Retina (tissue), 1 donor: ENCODE measurements around the gene TRAPPC12.
"Not testable (repeated sequence)": the region's sequence is repeated elsewhere in the genome, so short reads cannot be mapped to it uniquely, and the experiment has no call there.

Experiments
- DNase-seq: peaks from one replicate; pipeline ENCODE4 v3.0.0-alpha.2; 2016

Gene TRAPPC12

DNA sequence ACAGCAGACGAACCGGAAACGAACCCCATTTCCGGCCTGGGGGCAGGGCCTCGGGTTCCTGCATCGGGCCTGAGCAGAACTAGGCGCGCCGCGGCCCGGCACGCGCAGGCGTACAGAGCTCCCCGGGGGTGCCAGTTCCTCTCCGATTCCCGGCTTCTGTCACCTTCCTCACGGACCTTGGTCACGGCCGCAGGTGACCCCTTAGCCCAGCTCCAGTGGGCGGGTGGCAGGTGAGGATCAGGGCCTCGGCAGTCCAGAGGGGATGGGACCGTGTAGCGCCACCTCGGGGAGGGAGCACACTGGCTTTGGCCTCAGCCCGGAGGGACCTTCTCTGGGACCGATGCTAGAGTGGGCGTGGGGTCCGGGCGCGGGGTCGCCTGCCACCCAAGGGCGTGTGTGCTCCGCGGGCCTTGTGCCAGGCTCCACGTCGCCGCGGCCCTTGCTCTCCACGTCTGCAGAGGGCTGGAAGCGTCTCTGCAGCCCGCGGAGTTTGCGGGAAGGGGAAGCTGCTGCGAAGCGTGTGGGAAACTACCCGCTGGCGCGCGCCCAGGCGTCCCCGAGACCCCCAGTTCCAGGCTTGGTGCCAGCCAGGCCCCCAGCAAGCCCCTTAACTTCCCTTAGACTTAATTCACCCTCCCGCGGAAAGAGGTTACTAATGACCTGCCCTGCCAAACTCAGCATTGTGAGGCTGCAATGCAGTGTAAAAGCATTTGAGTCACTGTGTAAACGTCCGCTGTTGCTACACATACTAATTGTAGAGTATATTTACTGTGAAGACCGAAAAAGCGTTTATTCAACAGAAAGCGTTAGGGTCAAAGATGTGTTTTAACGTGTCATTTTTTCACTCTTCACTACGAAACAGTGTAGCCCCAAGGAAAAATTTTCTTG is at the start of gene TRAPPC12:
TSS of gene TRAPPC12 (plus strand) at position 48 of the 888 bp plus-strand sequence. CDS start 7,930 bp downstream, outside the sequence.
- peak; percentile 96 for DNase-seq

DNA sequence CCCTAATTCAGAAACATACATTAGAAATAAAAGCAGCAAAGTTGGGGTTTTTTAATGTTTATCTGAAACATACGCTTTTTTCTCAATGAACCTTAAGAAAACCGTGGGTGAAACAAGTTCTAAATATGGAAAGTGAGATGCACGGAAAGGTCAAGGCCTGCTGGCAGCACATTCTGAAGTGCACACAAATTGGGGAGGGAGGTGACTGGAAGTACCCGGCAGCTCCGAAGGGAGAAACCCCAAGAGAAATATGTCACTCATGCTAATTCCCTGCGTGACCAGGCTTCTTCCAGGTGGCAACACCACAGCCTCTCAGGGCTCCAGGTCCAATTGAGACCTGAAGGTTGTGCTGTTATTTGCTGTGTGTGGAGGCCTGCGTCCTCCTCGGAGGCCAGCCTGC is 47.4 kb upstream of the TRAPPC12 start:
- no peak for DNase-seq

DNA sequence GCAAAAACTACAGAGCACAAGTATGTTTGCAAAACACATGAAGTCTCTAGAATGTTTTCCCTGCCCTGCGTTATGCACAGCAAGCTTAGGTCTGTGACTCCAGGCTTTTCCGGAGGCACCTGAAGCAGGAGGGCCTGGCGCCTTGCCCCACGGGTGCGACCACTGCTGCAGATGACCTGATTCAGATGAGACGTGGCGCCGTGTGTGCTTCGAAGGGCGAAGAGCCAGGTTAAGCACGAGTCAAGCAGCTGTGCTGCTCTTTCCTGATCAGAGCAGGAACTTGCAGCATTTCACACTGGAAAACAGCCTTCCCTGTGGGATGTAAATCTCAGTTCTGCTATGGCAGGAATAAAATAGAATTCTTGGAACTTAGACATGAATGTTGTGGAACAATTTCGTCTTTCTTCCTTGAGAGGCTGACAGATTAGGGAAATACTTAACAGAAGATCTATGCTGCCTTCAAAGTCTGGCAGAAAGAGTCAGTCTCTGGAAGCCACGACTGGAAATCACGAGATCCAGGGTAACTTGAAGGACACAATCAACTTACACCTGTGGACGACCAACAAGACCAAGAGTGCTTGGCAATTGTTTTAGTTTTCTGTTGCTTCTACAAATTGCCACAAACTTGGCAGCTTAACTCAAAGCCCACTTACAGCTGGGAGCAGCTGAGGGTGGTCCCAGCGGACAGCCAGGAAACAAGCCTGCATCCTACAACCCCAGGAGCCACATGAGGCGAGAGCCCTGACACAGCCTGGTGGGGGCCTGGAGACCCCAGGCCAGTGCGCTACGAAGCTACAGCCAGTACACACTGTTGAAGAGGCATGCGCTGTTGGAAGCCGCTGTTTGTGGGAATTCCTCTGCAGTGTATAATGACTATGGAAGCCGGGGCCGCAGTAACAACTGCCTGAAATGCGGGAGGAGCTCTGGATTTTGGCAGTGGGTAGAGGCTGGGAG is 44.8 kb upstream of the TRAPPC12 start:
- DNase-seq = no peak

DNA sequence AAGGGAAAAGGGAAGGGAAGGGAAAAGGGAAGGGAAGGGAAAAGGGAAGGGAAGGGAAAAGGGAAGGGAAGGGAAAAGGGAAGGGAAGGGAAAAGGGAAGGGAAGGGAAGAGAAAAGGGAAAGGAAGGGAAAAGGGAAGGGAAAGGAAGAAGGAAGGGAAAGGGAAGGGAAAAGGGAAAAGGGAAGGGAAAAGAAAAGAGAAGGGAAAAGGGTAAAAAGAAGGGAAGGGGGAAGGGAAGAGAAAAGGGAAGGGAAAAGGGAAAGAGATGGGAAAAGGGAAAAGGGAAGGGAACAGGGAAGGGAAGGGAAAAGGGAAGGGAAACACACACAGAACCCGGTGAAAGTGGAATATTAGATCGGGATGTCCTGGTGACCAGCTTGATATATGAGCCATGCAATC is 42.6 kb upstream of the TRAPPC12 start:
- DNase-seq = no peak

DNA sequence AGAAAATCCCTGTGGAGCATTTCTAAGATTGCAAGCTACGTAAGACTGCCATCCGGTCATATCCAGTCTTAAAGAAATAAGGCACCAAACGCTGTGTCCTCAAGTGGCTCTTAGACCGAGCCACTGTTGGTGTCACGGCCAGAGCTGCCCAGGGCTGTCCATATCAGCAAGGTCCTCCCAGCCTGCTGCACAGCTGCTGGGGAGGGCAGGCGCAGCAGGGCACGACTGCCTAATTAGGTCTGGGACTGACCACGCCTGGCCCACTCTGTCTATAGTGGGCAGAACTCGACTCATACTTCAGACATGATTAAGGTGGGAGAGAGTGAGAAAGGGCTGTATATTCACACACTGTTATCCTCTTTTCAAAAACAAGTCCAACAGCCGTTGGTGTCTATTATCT is 41.2 kb upstream of the TRAPPC12 start:
- no peak for DNase-seq

DNA sequence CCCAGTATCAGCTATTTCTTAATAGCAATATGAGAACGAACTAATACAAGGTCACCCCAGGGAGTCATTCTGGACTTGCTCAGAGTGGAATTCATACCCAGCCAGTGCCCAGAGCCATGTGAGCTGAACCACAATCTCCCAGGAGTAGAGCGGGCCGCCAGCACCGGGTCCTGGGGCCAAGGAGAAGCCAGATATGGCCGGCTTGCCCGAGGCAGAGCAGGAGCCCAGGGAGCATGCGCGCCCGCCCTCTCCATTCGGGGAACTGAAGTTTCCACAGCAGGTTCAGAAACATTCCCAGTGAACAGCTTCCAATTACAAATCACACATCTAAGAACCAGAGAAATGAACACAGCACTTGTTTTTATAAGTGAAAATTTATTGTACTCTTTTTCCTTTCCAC is 39.4 kb upstream of the TRAPPC12 start:
- no peak for DNase-seq

DNA sequence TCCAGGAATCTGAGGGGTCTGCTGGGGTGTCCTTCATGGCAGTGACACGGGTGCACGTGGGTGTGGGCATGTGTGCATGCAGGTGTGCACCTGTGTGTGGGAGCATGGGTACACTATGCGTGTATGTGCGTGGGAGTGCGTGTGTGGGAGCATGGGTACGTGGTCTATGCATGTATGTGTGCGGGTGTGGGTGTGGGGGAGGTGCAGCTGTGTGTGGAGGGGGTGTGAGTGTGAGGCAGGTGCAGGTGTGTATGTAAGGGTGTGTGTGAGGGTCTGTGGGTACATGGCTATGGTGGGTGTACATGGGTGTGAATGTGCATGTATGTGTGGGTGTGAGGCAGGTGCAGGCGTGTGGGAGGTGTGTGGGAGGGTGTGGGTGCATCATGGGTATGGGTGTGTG is 38.2 kb upstream of the TRAPPC12 start:
- no peak for DNase-seq

DNA sequence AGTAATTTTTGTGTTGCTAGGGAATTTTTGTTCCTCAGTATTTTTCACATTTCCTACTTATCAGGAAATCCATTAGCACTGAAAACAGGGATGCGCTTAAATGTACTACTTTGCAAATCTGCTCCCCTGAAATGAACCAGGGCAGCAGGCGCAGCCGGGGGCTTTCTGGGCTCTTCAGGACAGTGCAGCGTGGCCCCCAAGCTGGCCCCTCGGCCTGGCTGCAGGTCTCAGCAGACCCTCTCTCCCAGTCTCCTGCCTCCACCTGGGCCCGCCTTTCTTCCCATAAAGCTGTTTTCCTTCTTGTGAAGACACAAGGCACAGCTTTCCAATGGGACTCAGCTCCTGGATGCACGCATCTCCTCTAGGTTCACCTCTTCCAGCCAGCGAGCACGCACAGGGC is 37.2 kb upstream of the TRAPPC12 start:
- DNase-seq = no peak

DNA sequence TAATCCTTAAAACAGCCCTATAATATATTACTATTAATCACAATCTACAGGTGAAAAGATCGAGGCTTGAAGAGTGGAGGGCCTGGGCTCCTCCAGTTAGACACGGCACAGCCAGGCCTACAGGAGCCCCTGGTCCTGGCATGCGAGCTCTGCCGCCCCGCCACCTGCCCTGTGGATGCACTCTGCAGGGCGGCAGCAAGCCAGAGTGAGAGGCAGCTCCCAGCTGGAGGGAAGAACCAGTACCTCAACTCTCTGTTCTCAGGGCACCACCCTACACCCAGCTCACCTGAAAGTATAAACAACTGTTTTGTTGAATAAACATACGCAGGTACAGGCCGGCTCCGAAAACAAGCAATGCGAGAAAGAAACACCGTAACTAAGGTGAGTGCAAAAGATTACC is 36.5 kb upstream of the TRAPPC12 start:
- DNase-seq = no peak

DNA sequence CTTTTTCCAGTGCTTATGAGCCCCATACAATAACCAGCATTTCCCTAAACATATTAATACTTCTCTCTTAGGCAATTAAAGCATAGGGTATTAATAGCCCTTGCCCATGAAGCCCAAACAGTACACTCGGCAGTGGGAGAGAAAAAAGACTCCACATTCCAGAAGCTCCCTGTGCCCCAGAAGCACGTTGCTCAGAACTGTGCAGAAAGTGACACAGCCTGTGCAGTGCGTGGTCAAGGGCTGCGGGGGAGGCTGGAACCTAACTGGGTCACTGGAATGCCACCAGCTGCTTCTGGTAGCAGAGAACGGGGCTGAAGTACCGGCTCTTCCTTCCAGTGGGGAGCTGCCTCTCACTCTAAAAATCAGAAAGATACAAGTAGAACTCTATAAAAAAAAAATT is 34.6 kb upstream of the TRAPPC12 start:
- DNase-seq = no peak

DNA sequence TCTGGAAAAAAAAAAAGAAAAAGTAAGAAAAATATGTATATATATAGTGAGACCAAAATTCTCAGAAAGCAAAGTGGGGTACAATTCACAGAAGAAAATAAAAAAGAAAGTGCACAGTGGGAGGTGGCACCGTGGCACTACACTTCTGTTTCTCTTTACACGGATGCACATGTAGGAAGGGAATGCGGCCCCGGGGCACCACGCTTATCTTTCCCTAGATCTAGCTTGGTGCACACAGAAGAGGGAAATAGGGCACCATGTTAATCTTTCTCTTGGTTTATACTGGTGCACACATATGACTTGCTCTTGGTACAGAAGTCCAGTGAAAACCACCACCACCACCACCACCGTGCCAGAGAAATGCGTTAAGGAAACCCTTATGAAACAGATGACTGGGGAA is 33.9 kb upstream of the TRAPPC12 start:
- DNase-seq = no peak

DNA sequence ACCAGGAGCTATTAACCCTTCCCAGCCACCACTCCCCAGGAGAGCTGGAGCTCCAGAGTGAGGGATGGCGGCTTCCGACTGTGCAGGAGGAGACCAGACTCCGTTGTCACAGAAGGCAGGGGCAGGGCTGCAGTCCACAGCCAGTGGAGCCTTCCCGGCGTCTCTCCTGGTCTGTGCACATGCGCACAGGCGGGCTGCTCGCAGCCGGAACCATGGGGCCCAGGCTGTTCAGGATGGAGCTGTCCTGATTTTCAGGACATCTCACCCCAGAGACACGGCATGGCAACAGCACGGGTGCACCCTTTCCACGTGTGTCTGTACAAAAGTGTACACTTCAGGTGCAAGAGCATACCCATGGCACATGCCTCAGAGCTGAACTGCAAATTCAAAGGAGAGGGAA is 30.7 kb upstream of the TRAPPC12 start:
- DNase-seq = peak; percentile 56

DNA sequence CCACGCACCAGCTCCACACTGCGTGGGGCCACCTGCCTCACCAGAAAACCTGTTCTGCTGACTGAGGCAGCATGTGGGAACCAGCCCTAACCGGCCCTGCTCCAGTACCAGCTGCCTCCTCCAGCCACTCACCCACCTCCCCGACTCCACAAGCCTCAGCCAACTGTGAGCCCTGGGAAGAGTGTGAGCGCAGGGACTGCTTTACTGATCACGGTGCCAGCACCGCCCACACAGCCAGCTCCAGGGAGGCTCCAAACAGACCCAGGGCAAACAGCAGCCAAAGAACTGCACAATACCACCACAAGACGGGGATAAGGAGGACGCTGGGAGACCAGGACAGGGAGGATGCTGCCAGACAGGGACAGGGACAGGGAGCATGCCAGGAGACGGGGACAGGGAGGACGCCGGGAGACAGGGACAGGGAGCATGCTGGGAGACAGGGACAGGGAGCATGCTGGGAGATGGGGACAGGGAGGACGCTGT is 30.2 kb upstream of the TRAPPC12 start:
- DNase-seq = peak; percentile 50

DNA sequence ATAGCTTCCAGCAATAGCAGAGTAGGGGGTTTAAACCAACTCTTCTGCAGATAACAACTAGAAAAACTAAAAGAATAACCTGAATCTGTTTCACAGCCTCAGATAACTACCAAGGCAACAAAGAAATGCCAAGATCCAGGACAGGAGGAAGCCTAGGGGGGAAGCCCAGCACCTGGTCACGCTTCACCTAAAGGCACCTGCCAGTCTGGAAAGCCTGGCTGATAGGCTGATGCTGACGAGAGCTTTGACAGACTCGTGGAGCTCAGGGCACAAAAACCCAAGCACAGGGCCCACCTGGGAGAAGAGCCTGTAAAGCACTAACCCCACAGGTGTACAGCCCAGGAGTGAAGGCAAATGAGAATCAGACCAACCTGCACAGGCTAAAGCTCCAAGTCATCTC is 24.5 kb upstream of the TRAPPC12 start:
- DNase-seq = no peak

DNA sequence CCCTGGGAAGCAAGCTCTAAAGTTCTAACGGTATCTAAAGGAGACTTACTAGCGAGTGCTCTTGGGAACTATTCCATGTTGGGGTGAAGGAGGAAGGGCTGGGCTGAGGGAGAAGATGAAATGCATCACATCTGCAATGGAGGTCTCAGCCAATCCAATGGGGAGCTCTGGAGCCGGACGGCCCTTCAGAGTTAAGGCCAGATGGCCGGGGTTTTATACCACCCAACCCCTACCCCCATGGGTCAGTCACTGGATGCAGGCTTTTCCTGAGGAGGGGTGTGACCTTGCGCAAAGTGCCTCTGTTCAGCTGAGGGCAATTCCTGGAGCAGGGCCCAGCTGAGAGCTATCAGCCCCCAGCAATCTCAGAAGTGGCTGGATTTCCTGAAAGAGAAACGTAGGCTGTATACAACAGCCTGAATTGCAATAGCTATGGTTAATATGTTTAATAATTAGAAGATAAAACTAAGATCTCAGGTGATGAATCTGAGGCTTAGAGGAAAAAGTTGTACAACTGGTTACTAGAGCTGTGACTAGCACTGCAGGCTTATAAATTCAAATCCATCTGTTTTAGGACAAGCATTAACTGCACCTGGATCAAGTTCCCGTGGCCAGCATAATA is 23.4 kb upstream of the TRAPPC12 start:
- no peak for DNase-seq

DNA sequence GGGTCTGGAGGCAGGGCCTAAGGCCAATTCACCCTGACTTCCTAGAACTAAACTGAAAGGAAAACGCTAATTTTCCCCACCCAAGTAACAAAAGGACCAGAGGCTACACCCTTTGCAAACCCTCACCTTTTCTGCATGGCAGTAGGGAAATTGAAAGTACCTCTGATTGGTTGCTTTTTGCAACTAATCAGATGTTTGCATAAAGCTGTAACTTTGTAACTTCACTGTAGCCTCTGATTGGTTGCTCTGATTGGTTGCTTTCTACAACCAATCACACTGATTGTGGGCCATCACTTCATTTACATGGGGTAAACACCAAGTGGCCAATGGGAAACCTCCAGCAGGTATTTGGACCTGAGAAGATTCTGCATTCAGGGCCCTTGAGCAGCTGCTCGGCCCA is 22.7 kb upstream of the TRAPPC12 start:
- DNase-seq = no peak

DNA sequence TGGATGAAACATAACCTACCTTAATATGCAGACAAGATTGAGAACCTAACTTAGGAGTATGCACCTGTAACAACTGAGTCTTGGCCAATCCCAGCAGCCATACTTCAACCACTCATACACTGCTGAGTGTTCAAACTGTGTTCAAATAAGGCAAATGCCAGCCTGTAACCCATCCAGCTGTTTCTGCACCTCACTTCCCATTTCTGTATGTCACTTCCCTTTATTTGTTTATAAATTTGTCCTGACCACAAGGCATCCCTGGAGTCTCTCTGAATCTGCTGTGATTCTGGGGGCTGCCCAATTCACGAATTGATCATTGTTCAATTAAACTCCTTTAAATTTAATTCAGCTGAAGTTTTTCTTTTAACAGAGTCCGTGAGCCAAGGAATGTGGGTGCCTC is 22.0 kb upstream of the TRAPPC12 start:
- not testable (repeated sequence) for DNase-seq

DNA sequence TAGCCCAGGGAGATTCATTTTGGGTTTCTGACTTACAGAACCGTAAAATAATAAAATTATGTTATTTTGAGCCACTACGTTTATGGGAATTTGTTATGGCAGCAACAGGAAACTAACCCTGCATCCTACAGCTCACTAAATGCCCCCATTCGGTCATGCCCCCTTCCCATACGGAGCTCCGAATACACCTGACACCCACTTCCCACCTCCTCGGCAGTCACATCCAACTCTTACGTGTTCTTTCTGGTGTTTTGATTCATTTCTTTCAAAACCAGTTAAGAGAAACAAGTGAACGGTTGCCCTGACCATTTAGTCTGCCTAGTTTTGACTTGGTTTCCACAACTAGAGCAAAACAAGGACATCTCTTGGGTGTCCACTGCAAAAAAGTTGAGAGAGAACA is 21.6 kb upstream of the TRAPPC12 start:
- no peak for DNase-seq

DNA sequence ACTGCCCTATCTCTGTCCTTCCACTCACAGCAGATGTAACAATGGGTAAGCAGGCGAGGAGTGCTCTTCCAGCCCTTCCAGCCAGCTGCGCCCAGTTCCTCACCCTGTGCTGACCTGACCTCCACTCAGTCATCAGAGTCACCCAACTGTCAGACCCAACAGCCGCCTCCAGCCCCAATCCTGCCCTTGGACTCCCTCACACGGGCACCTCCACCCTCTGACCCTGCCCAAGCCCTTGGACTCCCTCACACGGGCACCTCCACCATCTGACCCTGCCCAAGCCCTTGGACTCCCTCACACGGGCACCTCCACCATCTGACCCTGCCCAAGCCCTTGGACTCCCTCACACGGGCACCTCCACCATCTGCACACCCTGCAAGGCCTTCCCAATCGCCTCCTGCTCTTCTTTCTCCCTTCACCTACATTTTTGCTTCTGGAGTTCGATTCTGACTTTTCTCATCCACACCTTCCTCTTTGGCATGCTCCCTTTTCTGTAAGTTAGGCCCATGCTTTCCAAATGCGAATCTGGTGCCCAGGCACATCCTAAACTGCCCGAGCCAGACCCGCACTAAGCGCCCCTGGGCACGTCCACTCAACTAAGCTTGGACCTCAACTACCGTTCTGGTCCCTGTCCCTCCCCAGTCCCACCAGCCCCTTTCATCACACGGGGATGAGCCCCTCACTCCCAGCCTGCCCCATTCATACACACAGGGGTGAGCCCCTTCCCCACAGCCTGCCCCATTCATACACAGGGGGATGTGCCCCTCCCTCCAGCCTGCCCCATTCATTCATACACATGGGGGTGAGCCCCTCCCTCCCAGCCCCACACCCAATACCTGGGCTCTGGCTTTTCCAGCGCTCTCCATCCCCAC is 17.7 kb upstream of the TRAPPC12 start:
- no peak for DNase-seq

DNA sequence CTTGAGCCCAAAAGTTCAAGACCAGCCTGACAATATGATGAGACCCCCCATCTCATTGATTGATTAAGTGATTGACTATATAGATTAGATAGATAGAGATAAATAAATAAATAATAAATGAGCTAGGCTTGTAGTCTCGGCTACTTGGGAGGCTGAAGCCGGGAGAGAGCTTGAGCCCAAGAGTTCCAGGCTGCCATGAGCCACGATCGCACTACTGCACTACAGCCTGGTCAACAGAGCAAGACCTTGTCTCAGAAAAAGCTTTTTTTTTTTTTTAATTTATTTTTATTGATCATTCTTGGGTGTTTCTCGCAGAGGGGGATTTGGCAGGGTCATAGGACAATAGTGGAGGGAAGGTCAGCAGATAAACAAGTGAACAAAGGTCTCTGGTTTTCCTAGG is 14.3 kb upstream of the TRAPPC12 start:
- no peak for DNase-seq

DNA sequence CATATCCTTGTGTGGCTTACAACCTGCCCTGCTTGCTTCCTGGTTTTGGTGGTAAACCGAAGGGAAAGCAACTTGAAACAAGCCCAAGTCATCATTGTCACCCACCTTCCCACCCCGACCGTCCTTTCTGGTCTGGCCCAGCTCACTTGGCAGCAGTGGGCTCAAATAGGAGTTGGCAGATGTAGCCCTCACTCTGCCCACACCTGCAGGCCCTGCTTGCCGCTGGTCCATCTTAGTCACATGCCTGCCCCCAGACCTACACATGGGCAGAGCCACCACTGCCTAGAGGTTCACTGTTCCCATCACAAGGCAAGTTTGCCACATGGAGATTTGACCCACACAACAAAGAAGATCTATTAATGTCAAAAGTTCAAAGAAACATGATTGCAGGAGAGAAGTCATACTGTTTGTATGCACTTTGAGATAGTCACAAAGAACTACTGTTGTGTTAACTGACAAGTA is 11.2 kb upstream of the TRAPPC12 start:
- no peak for DNase-seq
